NOMO-1 (cell line): Measurements from ENCODE around the gene USP17L13.
"Not testable (repeated sequence)": the region's sequence is repeated elsewhere in the genome, so short reads cannot be mapped to it uniquely, and the experiment has no call there.

Experiments used
- DNase-seq, 2 experiments: peaks; one replicate each; lab custom pipeline; 2025; ENCODE audit not compliant: unreplicated experiment in 2 of 2; lab: John Stamatoyannopoulos, UW

USP17L13 gene, protein sequence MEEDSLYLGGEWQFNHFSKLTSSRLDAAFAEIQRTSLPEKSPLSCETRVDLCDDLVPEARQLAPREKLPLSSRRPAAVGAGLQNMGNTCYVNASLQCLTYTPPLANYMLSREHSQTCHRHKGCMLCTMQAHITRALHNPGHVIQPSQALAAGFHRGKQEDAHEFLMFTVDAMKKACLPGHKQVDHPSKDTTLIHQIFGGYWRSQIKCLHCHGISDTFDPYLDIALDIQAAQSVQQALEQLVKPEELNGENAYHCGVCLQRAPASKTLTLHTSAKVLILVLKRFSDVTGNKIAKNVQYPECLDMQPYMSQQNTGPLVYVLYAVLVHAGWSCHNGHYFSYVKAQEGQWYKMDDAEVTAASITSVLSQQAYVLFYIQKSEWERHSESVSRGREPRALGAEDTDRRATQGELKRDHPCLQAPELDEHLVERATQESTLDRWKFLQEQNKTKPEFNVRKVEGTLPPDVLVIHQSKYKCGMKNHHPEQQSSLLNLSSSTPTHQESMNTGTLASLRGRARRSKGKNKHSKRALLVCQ

GRCh38 chr4:9224596-9224995 is at the start of gene USP17L13:
TSS of gene USP17L13 (plus strand) at chr4:9224896. CDS start at chr4:9224896, 0 bp downstream.
- not testable (repeated sequence) for DNase-seq

DNA sequence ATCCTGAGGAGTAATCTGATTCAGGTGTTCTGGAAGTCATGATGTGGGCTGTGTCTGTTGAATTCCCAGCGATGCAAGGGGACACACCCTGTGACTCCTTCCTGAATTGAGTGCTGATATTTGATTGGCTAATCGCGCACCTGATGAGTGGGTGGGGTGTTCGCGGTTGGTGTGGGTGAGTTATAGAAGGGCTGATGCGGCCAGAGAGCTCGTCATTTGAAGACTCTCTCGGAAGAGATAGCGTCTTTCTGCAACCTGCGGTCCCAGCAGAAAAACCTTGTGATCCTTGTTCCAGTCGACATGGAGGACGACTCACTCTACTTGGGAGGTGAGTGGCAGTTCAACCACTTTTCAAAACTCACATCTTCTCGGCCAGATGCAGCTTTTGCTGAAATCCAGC is 14.3 kb upstream of the USP17L13 start, which contains the start of gene USP17L10:
Gene USP17L10 (plus strand): TSS at position 301 of the 400 bp plus-strand sequence. CDS start 0 bp downstream, at position 301.
- not testable (repeated sequence) for DNase-seq

DNA sequence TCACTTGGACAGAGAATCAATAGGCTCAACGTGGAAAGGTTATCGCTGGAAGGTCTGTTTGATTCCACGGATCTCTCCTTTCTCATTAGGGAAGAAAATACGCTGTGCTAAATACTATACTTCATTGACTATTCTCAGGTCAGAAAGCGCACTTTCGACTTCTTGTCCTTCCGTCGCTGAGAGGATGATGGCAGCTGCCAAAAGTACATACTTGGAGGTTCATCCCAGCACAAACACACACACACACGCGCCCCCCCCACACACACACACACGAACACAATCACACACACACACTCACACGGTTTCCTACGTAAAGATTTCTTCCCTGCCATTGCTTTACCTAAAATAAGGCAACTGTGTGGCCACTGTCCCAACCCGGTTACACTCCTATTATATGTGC is 10.0 kb upstream of the USP17L13 start:
- not testable (repeated sequence) for DNase-seq

DNA sequence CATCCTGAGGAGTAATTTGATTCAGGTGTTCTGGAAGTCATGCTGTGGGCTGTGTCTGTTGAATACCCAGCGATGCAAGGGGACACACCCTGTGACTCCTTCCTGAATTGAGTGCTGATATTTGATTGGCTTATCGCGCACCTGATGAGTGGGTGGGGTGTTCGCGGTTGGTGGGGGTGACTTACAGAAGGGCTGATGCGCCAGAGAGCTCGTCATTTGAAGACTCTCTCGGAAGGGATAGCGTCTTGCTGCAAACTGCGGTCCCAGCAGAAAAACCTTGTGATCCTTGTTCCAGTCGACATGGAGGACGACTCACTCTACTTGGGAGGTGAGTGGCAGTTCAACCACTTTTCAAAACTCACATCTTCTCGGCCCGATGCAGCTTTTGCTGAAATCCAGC is 9.6 kb upstream of the USP17L13 start, which contains the start of gene USP17L11:
Gene USP17L11 (plus strand): TSS at position 301 of the 400 bp plus-strand sequence. CDS start 0 bp downstream, at position 301.
- DNase-seq: not testable (repeated sequence)

GRCh38 chr4:9219852-9220251 is 4.8 kb upstream of the USP17L13 start, which contains the start of gene USP17L12:
TSS of gene USP17L12 (plus strand) at chr4:9220152. CDS start at chr4:9220152, 0 bp downstream.
- DNase-seq: not testable (repeated sequence)

- DNase-seq: not testable (repeated sequence)
These were observed 5.6 kb downstream of the USP17L13 start for GRCh38 chr4:9230249-9230648.

- not testable (repeated sequence) for DNase-seq
These were observed 9.4 kb downstream of the USP17L13 start, which contains the start of gene USP17L15 for GRCh38 chr4:9234085-9234484. TSS of gene USP17L15 (plus strand) at chr4:9234385. CDS start at chr4:9234385, 0 bp downstream.

DNA sequence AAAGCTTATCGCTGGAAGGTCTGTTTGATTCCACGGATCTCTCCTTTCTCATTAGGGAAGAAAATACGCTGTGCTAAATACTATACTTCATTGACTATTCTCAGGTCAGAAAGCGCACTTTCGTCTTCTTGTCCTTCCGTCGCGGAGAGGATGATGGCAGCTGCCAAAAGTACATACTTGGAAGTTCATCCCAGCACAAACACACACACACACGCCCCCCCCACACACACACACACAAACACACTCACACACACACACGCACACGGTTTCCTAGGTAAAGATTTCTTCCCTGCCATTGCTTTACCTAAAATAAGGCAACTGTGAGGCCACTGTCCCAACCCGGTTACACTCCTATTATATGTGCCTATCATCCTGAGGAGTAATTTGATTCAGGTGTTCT is 13.8 kb downstream of the USP17L13 start:
- DNase-seq: not testable (repeated sequence)

GRCh38 chr4:9243579-9243978 is 18.9 kb downstream of the USP17L13 start, which contains the start of gene USP17L17:
TSS of gene USP17L17 (plus strand) at chr4:9243879. CDS start at chr4:9243879, 0 bp downstream.
- DNase-seq: not testable (repeated sequence)

DNA sequence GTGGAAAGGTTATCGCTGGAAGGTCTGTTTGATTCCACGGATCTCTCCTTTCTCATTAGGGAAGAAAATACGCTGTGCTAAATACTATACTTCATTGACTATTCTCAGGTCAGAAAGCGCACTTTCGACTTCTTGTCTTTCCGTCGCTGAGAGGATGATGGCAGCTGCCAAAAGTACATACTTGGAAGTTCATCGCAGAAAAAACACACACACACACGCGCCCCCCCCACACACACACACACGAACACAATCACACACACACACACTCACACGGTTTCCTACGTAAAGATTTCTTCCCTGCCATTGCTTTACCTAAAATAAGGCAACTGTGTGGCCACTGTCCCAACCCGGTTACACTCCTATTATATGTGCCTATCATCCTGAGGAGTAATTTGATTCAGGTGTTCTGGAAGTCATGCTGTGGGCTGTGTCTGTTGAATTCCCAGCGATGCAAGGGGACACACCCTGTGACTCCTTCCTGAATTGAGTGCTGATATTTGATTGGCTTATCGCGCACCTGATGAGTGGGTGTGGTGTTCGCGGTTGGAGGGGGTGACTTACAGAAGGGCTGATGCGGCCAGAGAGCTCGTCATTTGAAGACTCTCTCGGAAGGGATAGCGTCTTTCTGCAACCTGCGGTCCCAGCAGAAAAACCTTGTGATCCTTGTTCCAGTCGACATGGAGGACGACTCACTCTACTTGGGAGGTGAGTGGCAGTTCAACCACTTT is 23.4 kb downstream of the USP17L13 start, which contains the start of gene USP17L18:
Gene USP17L18 (plus strand): TSS at position 678 of the 728 bp plus-strand sequence. CDS start 0 bp downstream, at position 678.
- not testable (repeated sequence) for DNase-seq

DNA sequence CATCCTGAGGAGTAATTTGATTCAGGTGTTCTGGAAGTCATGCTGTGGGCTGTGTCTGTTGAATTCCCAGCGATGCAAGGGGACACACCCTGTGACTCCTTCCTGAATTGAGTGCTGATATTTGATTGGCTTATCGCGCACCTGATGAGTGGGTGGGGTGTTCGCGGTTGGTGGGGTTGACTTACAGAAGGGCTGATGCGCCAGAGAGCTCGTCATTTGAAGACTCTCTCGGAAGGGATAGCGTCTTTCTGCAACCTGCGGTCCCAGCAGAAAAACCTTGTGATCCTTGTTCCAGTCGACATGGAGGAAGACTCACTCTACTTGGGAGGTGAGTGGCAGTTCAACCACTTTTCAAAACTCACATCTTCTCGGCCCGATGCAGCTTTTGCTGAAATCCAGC is 28.4 kb downstream of the USP17L13 start, which contains the start of gene USP17L19:
Gene USP17L19 (plus strand): TSS at position 301 of the 400 bp plus-strand sequence. CDS start 0 bp downstream, at position 301.
- not testable (repeated sequence) for DNase-seq

- not testable (repeated sequence) for DNase-seq
These were observed 33.1 kb downstream of the USP17L13 start, which contains the start of gene USP17L20 for GRCh38 chr4:9257824-9258223. TSS of gene USP17L20 (plus strand) at chr4:9258124. CDS start at chr4:9258124, 0 bp downstream.

DNA sequence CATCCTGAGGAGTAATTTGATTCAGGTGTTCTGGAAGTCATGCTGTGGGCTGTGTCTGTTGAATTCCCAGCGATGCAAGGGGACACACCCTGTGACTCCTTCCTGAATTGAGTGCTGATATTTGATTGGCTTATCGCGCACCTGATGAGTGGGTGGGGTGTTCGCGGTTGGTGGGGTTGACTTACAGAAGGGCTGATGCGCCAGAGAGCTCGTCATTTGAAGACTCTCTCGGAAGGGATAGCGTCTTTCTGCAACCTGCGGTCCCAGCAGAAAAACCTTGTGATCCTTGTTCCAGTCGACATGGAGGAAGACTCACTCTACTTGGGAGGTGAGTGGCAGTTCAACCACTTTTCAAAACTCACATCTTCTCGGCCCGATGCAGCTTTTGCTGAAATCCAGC is 37.9 kb downstream of the USP17L13 start, which contains the start of gene USP17L21:
Gene USP17L21 (plus strand): TSS at position 301 of the 400 bp plus-strand sequence. CDS start 0 bp downstream, at position 301.
- DNase-seq: not testable (repeated sequence)

GRCh38 chr4:9267319-9267718 is 42.6 kb downstream of the USP17L13 start, which contains the start of gene USP17L22:
TSS of gene USP17L22 (plus strand) at chr4:9267619. CDS start at chr4:9267619, 0 bp downstream.
- not testable (repeated sequence) for DNase-seq

DNA sequence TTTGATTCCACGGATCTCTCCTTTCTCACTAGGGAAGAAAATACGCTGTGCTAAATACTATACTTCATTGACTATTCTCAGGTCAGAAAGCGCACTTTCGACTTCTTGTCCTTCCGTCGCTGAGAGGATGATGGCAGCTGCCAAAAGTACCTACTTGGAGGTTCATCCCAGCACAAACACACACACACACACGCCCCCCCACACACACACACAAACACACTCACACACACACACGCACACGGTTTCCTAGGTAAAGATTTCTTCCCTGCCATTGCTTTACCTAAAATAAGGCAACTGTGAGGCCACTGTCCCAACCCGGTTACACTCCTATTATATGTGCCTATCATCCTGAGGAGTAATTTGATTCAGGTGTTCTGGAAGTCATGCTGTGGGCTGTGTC is 47.0 kb downstream of the USP17L13 start:
- DNase-seq: not testable (repeated sequence)
